ENCODE data around the gene ITM2B.

ITM2B gene

GRCh38 chr13:48216204-48216711 lies 16.7 kb upstream of the ITM2B start:
- TF ChIP-seq POLR2A (IDR thresholded peaks at IDR 0.05; ENCODE audit: low read length) (no peak), GATA1 (IDR thresholded peaks at IDR 0.05; ENCODE audit: low read depth, low read length) (no peak)
- DNase-seq: no peak

GRCh38 chr13:48220592-48220980 lies 12.4 kb upstream of the ITM2B start:
- TF ChIP-seq GATA1 (IDR thresholded peaks at IDR 0.05; ENCODE audit: low read depth, low read length) (no peak), POLR2A (IDR thresholded peaks at IDR 0.05; ENCODE audit: low read length) (no peak)
- DNase-seq: no peak

- no peak for TF ChIP-seq POLR2A (IDR thresholded peaks at IDR 0.05; ENCODE audit: low read length)
- TF ChIP-seq GATA1 (IDR thresholded peaks at IDR 0.05; ENCODE audit: low read depth, low read length): no peak
- no peak for DNase-seq
Measured at GRCh38 chr13:48220981-48221685, 11.9 kb upstream of the ITM2B start.

GRCh38 chr13:48221686-48222187 lies 11.3 kb upstream of the ITM2B start:
- DNase-seq: no peak
- TF ChIP-seq POLR2A (IDR thresholded peaks at IDR 0.05; ENCODE audit: low read length) (no peak), GATA1 (IDR thresholded peaks at IDR 0.05; ENCODE audit: low read depth, low read length) (no peak)

- no peak for DNase-seq
- TF ChIP-seq GATA1 (IDR thresholded peaks at IDR 0.05; ENCODE audit: low read depth, low read length) (no peak), POLR2A (IDR thresholded peaks at IDR 0.05; ENCODE audit: low read length) (no peak)
Measured at GRCh38 chr13:48222358-48223301, 10.4 kb upstream of the ITM2B start.

- TF ChIP-seq GATA1 (IDR thresholded peaks at IDR 0.05; ENCODE audit: low read depth, low read length) (no peak), POLR2A (IDR thresholded peaks at IDR 0.05; ENCODE audit: low read length) (no peak)
Measured at GRCh38 chr13:48224701-48225100, 8.3 kb upstream of the ITM2B start.

GRCh38 chr13:48230541-48230940 lies 2.5 kb upstream of the ITM2B start:
- no peak for DNase-seq
- TF ChIP-seq POLR2A (IDR thresholded peaks at IDR 0.05; ENCODE audit: low read length) (no peak), GATA1 (IDR thresholded peaks at IDR 0.05; ENCODE audit: low read depth, low read length) (no peak)

More at GRCh38 chr13:48224701-48225100, 8.3 kb upstream of the ITM2B start:
- DNase-seq: no peak

- DNase-seq: no peak
- TF ChIP-seq POLR2A (IDR thresholded peaks at IDR 0.05; ENCODE audit: low read length) (no peak), GATA1 (IDR thresholded peaks at IDR 0.05; ENCODE audit: low read depth, low read length) (no peak)
Measured at GRCh38 chr13:48231080-48231479, 1.9 kb upstream of the ITM2B start.

GRCh38 chr13:48231933-48232332 lies 1.1 kb upstream of the ITM2B start:
- TF ChIP-seq POLR2A (IDR thresholded peaks at IDR 0.05; ENCODE audit: low read length) (no peak), GATA1 (IDR thresholded peaks at IDR 0.05; ENCODE audit: low read depth, low read length) (no peak)
- DNase-seq: no peak

GRCh38 chr13:48232420-48233045 lies 473 bp upstream of the ITM2B start:
- no peak for TF ChIP-seq GATA1 (IDR thresholded peaks at IDR 0.05; ENCODE audit: low read depth, low read length)
- TF ChIP-seq POLR2A (IDR thresholded peaks at IDR 0.05; ENCODE audit: low read length): no peak
- peak; percentile 51 to 65 for DNase-seq

GRCh38 chr13:48233889-48234488 lies 983 bp downstream of the ITM2B start:
- no peak for TF ChIP-seq GATA1 (IDR thresholded peaks at IDR 0.05; ENCODE audit: low read depth, low read length)
- no peak for TF ChIP-seq POLR2A (IDR thresholded peaks at IDR 0.05; ENCODE audit: low read length)
- DNase-seq: peak; percentile 82 to 88

GRCh38 chr13:48234566-48235340 lies 1.7 kb downstream of the ITM2B start:
- TF ChIP-seq GATA1 (IDR thresholded peaks at IDR 0.05; ENCODE audit: low read depth, low read length) (no peak), POLR2A (IDR thresholded peaks at IDR 0.05; ENCODE audit: low read length) (no peak)
- peak; percentile 31 to 59 for DNase-seq

All from erythroblast (primary cell).